NCI-H2227 treated with DMSO at 0.1 percent for 48 hours (cell line): ENCODE results near the gene DRG1.
"Not testable (repeated sequence)": the region's sequence is repeated elsewhere in the genome, so short reads cannot be mapped to it uniquely, and the experiment has no call there.

Experiments used
- DNase-seq: peaks from one replicate; lab custom pipeline; 2025; lab: John Stamatoyannopoulos, UW

DRG1 gene, protein sequence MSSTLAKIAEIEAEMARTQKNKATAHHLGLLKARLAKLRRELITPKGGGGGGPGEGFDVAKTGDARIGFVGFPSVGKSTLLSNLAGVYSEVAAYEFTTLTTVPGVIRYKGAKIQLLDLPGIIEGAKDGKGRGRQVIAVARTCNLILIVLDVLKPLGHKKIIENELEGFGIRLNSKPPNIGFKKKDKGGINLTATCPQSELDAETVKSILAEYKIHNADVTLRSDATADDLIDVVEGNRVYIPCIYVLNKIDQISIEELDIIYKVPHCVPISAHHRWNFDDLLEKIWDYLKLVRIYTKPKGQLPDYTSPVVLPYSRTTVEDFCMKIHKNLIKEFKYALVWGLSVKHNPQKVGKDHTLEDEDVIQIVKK

DNA sequence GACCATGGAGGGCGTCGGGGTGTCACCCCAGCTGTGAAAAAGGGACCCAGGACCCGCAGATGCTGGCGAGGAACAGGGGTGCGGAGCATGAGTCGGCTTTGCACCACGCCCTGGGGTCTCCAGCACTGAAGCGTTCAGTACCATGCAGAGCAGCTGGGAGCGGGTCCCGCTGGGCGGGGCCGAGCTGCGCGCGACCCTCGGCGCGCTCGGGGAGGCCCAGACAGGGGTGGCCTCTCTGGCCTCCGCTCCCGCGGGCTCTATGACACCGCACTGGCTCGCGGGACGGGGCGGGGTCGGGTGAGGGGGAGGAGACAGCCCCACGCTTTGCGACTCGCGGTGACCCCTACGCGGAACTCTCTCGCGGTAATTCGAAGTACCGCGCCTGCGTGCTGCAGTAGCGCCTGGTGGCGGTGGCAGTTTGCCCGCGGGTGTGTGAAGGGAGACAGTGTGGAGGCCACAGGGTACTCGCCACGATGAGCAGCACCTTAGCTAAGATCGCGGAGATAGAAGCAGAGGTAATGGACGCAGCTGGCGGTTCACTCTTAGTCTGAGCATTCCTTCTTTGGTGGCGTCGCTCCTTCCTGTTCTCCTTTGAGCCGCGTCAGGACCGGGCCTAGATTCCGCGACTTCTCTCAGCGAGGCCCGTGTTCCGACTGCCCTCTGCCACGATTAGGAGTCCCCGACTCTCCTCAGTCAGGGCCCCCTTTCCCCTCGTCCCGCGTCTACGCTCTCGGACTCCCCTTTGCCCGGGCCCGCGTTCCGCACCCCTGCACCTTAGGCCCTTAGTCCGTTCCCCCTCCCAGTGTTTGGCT is at the start of gene DRG1:
Gene DRG1, plus strand, starts transcription at position 394 of the 812 bp plus-strand sequence. Its CDS starts 80 bp downstream, at position 474.
- peak; percentile 84 for DNase-seq

DNA sequence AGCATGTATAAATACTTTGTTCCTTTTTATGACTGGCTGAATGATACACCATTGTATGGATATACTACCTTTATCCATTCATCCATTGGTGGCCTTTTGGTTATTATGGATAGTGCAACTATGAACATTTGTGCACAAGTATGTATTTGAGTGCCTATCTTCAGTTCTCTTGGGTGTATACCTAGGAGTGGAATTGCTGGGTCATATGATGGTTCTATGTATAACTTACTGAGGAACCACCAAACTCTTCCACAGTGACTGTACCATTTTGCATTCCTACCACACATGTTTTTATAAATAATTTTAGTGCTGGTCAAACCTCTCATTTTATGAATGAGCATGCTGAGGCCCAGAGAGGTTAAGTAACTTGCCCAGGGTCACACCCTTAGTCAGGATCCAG is 49.4 kb upstream of the DRG1 start:
- DNase-seq, result no peak

DNA sequence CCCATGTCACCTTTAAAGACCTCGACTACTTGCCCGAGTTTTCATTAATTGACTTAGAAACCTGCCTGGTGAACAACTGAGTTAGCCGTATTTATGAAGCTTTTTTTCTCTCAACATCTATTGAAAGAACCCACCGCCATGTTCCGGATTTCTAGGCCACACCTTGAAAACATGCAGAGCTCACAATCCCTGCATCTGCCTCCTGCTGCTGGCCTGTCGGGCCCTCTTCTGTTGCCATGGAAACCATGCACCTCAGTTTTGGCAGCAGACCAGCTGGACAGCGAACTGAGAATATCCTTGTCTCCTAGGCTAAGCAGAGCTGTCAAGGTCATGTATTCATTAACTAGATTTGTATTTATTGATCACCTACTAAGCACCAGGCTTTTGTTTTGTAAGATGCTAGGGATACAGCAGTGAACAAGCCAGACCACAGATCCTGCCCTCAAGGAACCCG is 49.0 kb upstream of the DRG1 start:
- peak; percentile 79 for DNase-seq

DNA sequence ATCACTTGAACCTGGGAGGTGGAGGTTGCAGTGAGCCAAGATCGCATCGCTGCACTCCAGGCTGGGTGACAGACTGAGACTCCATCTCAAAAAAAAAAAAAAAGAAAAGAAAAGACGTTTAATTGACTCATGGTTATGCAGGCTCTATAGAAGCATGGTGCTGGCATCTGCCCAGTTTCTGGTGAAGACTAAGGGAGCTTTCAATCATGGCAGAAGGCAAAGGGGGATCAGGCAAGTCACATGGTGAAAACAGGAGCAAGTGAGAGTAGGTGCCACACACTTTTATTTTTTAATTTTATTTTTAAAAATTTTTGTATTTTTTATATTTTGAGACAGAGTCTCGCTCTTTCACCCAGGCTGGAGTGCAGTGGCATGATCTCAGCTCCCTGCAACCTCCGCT is 44.9 kb upstream of the DRG1 start:
- no peak for DNase-seq

DNA sequence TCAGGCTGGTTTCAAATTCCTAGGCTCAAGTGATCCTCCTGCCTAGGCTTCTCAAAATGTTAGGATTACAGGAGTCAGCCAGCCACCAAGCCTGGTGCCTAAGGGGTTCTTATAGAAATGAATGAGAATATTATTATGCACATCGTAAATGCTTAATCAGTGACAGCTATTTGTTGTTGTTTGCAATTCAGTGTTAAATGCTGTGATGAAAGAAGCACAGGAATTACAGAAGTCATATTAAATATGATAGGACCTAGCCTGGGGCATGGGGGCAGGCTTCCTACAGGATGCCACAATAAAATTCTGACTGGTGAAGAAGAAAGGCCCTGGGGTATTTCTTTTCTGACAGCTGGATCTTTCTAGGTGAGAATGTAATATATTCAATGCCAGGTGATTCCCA is 39.4 kb upstream of the DRG1 start:
- no peak for DNase-seq

DNA sequence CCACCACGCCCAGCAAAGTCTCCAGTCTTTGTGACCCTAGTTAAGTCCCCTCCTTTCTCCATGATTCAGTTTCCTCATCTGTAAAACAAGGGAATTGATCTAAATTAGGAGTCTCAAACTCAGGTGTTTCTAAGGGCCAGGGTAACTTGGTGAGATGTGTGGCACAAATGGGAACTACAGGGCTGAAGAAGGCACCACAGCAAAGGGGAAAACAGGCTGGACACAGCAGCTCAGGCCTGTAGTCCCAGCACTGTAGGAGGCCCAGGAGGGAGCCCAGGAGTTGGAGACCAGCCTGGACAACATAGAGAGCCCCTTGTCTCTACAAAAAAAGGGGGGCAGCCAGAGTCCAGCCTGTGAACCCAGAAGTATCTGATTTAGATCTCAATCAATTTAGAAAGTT is 37.7 kb upstream of the DRG1 start:
- no peak for DNase-seq

DNA sequence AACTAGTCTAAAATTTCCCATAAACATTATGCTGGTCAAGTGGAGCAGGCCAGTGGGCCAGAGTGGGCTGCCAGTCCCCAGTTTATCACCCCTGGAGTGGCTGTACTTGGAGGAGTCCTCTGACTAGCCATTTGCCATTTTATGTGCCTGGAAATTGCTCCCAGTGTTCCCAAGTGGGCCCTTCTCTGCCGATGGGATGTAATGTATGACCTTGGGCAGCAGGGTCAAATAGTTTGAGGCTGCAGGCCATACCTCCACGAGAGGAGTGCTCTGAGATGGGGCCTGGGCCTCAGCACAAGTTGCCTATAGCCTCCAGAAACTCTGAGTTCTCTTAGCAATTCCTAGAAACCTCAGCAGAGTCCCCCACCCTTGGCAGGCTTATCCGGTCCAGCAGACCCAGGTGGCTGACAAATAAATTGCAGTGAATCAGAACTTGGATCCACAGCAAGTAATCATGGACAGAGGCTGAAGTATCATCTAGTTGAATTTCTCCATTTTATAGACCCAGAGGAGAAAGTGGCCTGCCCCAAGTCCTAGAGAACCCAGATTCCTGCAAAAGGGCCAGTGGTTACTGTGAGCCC is 35.4 kb upstream of the DRG1 start:
- DNase-seq, result no peak

DNA sequence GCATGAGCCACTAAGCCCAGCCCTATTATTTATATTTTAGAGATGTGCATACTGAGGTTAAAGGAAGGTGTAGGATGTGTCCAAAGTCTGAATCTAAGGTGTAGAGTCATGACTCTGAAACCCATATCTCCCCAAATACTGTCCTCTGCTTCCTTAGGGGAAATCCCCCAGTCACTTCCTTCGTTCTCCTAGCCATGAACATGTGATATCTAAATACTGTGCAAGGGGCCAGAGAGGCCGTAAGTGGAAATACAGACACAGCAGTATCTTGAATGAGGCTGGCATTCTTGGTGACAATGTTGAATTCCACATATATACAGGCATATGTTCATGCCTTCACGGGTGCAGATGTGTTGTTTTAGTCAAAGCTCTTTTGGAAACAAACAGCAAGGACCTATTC is 32.0 kb upstream of the DRG1 start:
- no peak for DNase-seq

DNA sequence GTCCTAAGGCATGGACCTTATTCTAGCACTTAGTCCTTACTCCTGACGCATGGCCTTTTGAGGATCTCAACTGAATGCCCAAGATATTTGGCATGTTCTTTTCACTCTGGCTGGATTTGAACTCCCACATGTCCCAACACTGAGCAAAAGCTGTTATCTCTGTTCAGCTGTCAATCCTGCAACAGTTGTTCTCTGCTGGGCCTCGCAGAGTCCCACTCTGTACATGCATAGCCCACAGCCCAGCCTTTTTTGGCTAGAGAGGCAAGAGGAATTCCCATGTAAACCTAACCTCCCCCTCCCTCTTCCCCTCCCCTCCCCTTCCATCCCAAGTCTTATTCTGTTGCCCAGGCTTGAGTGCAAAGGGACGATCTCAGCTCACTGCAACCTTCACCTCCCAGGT is 21.8 kb upstream of the DRG1 start:
- no peak for DNase-seq

DNA sequence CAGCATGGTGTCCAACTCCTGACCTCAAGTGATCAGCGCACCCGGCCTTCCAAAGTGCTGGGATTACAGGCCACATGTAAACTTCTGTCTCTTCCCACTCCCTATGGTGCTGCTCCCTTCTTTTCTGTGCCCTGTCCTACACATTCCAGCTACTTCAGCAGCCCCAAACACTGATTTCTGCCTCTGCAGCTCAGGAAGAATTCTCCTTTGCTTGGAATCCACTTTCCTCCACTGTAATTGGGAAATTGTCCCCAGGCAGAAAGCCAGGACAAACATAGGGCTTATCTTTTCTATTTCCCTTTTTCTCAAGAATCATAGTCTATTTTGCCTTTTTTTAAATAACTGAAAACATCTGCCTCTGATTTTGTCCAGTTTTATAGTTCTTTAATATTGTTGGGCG is 21.3 kb upstream of the DRG1 start:
- no peak for DNase-seq

DNA sequence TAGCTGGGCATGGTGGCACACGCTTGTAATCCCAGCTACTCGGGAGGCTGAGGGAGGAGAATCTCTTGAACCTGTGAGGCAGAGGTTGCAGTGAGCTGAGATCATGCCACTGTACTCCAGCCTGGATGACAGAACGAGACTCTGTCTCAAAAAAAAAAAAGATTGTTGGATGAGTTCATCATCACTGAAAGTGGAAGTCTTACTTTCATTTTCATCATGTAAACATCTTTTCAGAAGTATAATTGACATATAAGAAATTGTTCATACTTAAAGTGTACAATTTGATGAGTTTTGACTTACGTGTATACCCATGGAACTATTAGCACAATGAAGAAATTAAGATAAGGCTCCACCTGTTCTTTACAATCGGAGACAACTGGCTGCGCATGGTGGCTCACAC is 20.8 kb upstream of the DRG1 start:
- DNase-seq, result not testable (repeated sequence)

DNA sequence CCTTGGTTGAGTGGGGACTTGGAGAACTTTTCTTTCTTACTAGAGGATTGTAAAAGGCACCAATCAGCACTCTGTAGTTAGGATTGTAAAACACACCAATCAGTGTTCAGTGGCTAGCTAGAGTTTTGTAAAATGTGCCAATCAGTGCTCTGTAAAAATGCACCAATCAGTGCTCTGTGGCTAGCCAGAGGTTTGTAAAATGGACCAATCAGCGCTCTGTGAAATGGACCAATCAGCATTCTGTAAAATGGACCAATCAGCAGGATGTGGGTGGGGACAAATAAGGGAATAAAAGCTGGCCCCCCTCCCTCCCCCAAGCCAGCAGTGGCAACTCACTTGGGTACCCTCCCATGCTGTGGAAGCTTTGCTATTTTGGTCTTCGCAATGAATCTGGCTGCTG is 5.5 kb upstream of the DRG1 start:
- no peak for DNase-seq

DNA sequence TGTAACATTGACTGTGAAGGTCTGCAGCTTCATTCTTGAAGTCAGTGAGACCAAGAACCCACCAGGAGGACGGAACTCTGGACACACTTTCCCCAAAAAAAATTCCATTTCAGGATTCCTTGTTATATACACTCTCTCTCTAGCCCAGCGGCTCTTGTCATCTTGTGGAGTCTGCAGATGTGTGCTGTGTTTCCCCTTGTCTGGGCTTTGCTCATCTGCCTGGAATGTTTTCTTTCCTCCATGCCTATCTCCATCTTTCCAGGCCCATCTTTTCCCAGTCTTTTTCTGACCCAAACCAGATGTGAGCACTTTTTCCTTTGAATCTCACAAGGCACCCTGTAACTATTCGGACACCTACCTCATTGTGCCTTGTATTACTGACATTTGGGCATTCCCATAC is 5.1 kb upstream of the DRG1 start:
- DNase-seq, result no peak

DNA sequence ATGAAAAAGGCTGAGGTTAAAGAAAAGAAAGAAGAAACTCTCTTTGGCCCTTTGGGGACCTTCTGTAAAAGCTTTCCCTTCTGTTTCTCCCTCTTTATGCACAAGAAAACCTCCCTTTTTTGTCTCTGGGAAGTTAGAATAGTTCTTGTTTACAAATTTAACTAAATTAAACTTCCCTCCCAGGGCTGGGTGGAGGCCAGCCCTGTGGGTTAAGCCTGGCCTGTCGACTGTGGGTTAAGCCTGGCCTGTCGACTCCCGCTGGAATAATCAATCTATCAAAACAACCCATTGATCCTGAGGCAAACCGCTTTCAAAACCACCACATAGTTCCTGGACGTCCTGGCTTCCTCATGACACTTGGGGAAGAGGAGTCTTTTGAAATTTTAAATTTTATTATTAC is 1.2 kb upstream of the DRG1 start:
- DNase-seq, result no peak

DNA sequence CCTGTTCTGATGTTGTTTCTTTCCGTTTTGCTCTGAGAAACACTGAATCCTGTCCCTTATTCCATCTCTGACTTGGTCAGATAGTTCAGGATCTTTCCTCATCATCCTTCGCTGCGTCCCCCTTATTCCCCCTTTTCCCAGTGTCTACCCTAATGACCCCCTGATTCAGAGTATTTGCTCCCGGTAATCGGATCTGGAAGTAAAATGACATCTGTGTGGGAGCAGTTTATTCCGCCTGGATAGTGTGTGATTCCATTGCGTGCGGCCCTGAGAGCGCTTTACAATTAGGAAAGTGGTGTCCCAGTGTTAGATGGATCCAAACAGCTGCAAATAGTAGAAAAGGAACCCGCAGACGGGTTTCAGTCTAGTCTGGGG is 606 bp downstream of the DRG1 start:
- DNase-seq, result no peak

DNA sequence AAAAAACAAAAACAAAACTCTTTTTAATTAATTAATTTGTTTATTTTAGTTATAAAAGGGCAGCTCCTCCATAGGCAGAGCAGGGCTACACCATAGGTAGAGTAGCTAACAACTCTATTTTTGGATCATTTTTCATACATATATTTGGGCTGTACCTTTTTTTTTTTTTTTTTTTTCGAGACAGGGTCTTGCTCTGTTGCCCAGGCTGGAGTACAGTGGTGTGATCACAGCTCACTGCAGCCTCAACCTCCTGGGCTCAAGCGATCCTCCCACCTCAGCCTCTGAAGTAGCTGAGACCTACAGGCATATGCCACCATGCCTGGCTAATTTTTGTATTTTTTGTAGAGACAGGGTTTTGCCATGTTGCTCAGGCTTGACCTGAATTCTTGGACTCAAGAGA is 2.9 kb downstream of the DRG1 start:
- not testable (repeated sequence) for DNase-seq

DNA sequence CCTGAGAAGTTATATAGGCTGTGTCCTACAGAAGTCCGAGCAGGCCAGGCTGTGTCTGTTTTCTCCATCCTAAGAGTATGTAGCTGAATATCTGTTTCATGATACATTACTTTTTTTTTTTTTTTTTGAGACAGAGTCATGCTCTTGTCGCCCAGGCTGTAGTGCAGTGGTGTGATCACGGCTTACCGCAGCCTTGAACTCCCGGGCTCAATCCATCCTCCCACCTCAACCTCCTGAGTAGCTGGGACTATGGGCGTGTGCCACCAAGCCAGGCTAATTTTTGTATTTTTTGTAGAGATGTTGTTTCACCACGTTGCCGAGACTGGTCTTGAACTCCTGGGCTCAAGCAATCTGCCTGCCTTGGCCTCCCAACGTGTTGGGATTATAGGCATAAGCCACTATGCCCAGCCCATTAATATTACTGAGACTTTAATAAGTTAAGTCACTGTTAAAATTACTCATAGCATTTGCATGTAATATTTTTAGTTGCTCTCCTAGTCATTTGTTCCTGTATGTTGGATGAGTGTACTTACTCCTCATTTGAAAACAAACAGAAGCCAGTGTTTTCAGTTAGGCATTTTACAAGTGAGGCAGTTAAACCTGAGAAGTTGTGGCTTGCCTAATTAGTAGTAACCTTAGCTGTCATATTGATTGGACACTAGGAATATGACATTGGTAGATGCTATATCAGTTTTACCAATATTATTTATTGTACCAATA is 26.1 kb downstream of the DRG1 start:
- DNase-seq, result no peak

DNA sequence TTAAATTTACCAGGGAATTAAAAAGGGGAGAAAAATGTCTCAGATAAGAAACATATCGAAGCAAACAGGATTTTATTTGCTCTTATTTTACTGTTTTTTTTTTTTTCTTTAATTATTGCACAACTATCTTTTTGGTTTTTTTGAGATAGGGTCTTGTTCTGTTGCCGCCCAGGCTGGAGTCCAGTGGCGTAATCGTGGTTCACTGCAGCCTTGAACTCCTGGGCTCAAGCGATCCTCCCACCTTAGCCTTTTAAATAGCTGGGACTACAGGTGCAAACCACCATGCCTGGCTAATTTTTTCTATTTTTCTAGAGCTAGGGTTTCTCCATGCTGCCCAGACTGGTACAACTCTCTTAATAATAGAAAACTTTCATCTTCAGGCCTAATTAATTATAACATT is 32.5 kb downstream of the DRG1 start:
- no peak for DNase-seq

DNA sequence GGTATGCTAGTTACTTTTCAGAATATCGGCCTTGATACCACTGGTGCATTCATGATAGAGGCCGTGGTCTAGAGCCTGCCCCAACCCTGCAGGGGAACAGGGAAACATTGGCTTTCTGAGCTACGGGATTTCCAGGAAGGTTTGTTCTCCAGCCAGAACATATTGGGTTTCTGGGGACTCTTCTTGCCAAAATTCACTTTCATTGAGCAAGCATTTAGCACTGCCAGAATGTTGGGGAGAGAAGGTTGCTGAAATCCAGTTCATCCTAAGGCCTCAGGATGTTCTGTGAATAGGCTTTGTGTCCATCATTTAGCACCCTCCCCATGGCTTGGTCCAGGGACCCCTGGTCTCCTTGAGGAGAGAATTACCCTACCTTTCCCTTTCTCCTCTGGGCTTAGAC is 36.7 kb downstream of the DRG1 start:
- no peak for DNase-seq

DNA sequence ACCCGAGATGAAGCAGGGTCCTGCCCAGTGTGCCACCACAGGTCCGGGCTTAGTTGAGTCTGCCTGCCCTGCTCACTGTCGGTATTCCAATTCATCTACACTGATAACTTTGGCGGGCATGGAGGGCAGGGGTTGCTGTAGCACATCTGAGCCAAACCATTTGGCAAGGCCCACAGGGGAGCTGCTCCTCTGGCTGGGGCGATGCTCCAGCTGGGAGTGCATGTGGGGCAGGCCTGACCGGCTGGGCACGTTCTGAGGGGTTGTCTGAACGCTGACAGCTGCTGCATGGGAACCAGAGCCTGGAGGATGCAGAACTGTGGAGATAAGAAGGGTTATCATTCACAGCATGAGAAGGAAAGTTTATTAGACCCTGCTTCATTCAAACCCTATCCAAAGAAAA is 40.4 kb downstream of the DRG1 start:
- no peak for DNase-seq

DNA sequence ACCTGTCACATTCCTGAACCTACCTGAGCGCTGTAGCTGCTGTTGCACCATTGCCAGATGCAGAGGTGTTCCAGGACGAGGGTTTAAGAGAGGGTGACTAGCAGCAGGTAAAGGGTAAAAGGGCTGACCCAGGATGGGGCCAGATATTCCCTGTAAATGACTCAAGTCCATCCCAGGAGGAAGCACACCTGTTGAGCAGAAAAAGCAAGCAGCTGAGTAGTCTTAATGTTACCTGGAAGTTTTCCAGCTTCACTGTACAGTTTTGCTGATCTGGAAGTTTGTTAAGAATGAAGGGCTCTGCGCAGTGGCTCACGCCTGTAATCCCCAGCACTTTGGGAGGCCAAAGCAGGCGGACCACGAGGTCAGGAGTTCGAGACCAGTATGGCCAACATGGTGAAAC is 41.3 kb downstream of the DRG1 start:
- no peak for DNase-seq

DNA sequence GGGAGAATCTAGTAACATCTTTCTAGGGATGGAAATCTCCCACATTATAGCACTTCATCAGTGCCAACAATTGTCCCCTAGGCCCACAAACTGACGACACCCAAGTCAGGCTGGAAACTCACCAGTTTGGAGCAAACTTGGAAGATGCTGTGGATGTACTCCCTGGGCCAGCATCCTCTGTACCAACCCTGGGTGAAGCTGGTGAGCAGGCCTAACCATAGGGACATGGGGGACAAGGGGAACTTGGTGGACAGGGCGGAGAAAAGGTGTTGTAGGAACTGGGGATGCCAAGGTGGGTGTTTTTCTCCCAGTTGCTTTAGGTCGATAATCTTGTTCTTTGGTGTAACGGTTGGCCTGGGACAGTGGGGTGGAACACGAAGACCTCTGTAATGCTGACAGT is 42.2 kb downstream of the DRG1 start:
- DNase-seq, result no peak
